ENCODE measurements around the gene RBMS3. TPM values are rescaled to one million over a fixed set of nuclear protein-coding genes. Genes with fewer than 3 reads are reported as not detected.

Gene RBMS3
- total RNA-seq, 5 donors from 2014 or later (not counting 1 experiment from before 2014, with no cell fraction given), result 0.62 to 2.9 (median 1.4) TPM

- no peaks in the 10 kb centered on the region for H3K9me3 Mint-ChIP-seq
- no peak for ATAC-seq (replicated peaks in 1 of 4)
- no peaks in the 10 kb centered on the region for H3K9me3 ChIP-seq
- no peaks in the 10 kb centered on the region for H3K36me3 Mint-ChIP-seq
- no peak overlapping the region for H3K4me3 ChIP-seq (ENCODE audit: control insufficient read depth in 1 of 2, extremely low read depth in 1 of 2, low read length in 1 of 2)
- DNase-seq, result no peak
- ChIA-PET POLR2A (interaction anchor here in 1 of 2 donors (0.6 kb wide), 1 partner anchor 51 kb away, joined by 4 read pairs; no protein-coding TSS in a partner anchor), CTCF (no interaction called here)
- no peaks in the 10 kb centered on the region for H3K27me3 Mint-ChIP-seq
- no peaks in the 10 kb centered on the region for H3K36me3 ChIP-seq (ENCODE audit: control insufficient read depth in 2 of 2, extremely low read depth in 1 of 2, insufficient read depth in 1 of 2, low read length in 1 of 2)
- no peaks in the 10 kb centered on the region for H3K27me3 ChIP-seq (replicated peaks in 1 of 2; ENCODE audit: control insufficient read depth in 2 of 2, extremely low read depth in 1 of 2, insufficient read depth in 2 of 2, low read length in 1 of 2)
- 54% methylated on average over 3 of the region's 10 CpGs for WGBS (ENCODE audit: insufficient coverage)
- H3K4me3 Mint-ChIP-seq, result no peak overlapping the region
- H3K4me1 Mint-ChIP-seq, result no peaks in the 10 kb centered on the region
- no peak overlapping the region for H3K27ac Mint-ChIP-seq
- H3K27ac ChIP-seq (ENCODE audit: low read length), result no peak overlapping the region
- H3K4me1 ChIP-seq (ENCODE audit: control insufficient read depth in 1 of 2, extremely low read depth in 1 of 2, insufficient read depth in 2 of 2, low read length in 2 of 2), result no peaks in the 10 kb centered on the region
Observed at GRCh38 chr3:29618395-29619282, 337.8 kb downstream of the RBMS3 start.

DNA sequence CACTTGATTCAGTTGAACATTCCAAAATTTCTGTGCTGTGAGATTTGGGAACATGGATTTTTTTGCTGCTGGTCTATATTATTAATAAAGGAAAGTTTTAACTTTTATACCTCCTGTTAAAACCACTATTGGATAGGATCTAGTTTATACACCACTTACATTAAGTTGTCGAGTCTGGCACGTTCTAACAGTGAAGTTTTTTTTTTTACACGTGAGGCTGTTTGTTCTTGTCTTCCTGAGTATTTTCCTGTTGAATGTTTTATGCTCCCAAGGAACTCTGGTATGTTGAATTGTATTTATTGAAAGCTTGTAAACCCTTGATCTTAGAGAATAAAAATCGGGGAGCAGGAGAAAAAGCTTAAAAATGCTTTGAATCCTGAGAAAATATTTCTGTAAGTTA is 338.8 kb downstream of the RBMS3 start:
- no peaks in the 10 kb centered on the region for H3K36me3 Mint-ChIP-seq
- POLR2A ChIA-PET, result interaction anchor here in 1 of 2 donors (0.6 kb wide), 1 partner anchor 50 kb away, joined by 4 read pairs; no protein-coding TSS in a partner anchor
- H3K4me3 ChIP-seq (ENCODE audit: control insufficient read depth in 1 of 2, extremely low read depth in 1 of 2, low read length in 1 of 2), result no peak overlapping the region

DNA sequence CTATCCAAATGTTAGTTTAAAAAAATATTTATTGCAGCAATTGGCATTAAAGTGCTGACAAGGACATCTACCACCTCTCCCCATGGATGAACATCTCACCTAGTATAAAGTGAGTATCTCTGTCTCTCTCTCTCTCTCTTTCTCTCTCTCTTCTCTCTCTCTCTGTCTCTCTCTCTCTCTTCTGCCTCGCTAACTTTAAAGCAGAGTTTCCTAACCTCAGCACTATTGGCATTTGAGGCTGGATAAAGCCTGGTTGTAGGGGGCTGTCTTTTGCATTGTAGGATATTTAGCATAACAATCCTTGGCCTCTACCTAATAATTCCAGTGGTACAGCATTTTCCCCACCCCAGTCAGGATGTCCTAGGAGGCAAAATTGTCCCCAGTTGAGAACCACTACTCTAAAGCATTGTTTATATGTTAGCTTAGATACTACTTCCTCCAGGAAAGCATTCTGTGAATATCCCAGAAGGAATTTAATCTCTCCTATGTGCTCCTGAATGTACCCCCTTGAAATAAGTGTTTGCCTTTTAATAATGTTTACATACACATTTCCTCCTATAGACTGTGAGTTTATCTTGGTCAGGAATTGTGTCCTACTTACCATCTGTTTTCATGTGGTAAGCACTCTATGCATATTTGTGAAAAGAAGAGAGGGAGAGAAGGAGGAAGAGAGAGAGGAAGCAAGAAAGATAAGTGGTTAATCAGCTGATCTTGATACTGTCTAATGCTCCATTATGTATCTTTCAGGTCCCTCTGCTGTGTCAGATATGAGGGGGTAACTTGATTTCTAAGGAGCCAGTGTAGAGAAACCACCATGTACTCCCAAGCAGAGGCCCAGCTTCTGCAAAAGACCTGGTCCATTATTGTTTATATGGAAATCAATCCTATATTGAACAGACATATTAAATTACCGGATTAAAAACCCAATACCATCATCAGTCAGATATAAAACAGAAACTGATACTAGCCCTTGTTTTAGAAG is 346.6 kb downstream of the RBMS3 start:
- Mint-ChIP-seq H3K9me3 (peaks cover 0 to 6% (median 0%) of the 10 kb centered on the region in 3 donors), H3K4me3 (no peak overlapping the region), H3K36me3 (no peaks in the 10 kb centered on the region), H3K4me1 (no peaks in the 10 kb centered on the region), H3K27ac (no peak overlapping the region), H3K27me3 (no peaks in the 10 kb centered on the region)
- ATAC-seq (replicated peaks in 1 of 4) (no peak), DNase-seq (no peak)
- Histone ChIP-seq H3K36me3 (ENCODE audit: control insufficient read depth in 2 of 2, extremely low read depth in 1 of 2, insufficient read depth in 1 of 2, low read length in 1 of 2) (no peaks in the 10 kb centered on the region), H3K27me3 (replicated peaks in 1 of 2; ENCODE audit: control insufficient read depth in 2 of 2, extremely low read depth in 1 of 2, insufficient read depth in 2 of 2, low read length in 1 of 2) (no peaks in the 10 kb centered on the region), H3K4me3 (ENCODE audit: control insufficient read depth in 1 of 2, extremely low read depth in 1 of 2, low read length in 1 of 2) (no peak overlapping the region), H3K27ac (ENCODE audit: low read length) (no peak overlapping the region), H3K9me3 (no peaks in the 10 kb centered on the region), H3K4me1 (ENCODE audit: control insufficient read depth in 1 of 2, extremely low read depth in 1 of 2, insufficient read depth in 2 of 2, low read length in 2 of 2) (no peaks in the 10 kb centered on the region)
- POLR2A ChIA-PET, result no interaction called here
- no CpG with 5 or more reads among the region's 2 CpGs for WGBS (ENCODE audit: insufficient coverage)
- CTCF ChIA-PET, result no interaction called here

More for the DNA sequence above, 338.8 kb downstream of the RBMS3 start:
- Mint-ChIP-seq H3K9me3 (no peaks in the 10 kb centered on the region), H3K27me3 (no peaks in the 10 kb centered on the region), H3K27ac (no peak overlapping the region), H3K4me1 (no peaks in the 10 kb centered on the region), H3K4me3 (no peak overlapping the region)
- Histone ChIP-seq H3K27me3 (replicated peaks in 1 of 2; ENCODE audit: control insufficient read depth in 2 of 2, extremely low read depth in 1 of 2, insufficient read depth in 2 of 2, low read length in 1 of 2) (no peaks in the 10 kb centered on the region), H3K9me3 (no peaks in the 10 kb centered on the region), H3K4me1 (ENCODE audit: control insufficient read depth in 1 of 2, extremely low read depth in 1 of 2, insufficient read depth in 2 of 2, low read length in 2 of 2) (no peaks in the 10 kb centered on the region), H3K36me3 (ENCODE audit: control insufficient read depth in 2 of 2, extremely low read depth in 1 of 2, insufficient read depth in 1 of 2, low read length in 1 of 2) (no peaks in the 10 kb centered on the region), H3K27ac (ENCODE audit: low read length) (no peak overlapping the region)
- DNase-seq, result no peak
- no peak for ATAC-seq (replicated peaks in 1 of 4)
- CTCF ChIA-PET, result no interaction called here
- 100% methylated on average over 1 of the region's 4 CpGs for WGBS (ENCODE audit: insufficient coverage)

GRCh38 chr3:29628795-29629194 is 347.9 kb downstream of the RBMS3 start:
- DNase-seq, result no peak
- Mint-ChIP-seq H3K4me3 (no peak overlapping the region), H3K27ac (no peak overlapping the region), H3K27me3 (no peaks in the 10 kb centered on the region), H3K36me3 (no peaks in the 10 kb centered on the region), H3K4me1 (no peaks in the 10 kb centered on the region), H3K9me3 (peaks cover 0 to 6% (median 0%) of the 10 kb centered on the region in 3 donors)
- POLR2A ChIA-PET, result no interaction called here
- ATAC-seq (replicated peaks in 1 of 4), result no peak
- Histone ChIP-seq H3K27me3 (replicated peaks in 1 of 2; ENCODE audit: control insufficient read depth in 2 of 2, extremely low read depth in 1 of 2, insufficient read depth in 2 of 2, low read length in 1 of 2) (no peaks in the 10 kb centered on the region), H3K27ac (ENCODE audit: low read length) (no peak overlapping the region), H3K4me3 (ENCODE audit: control insufficient read depth in 1 of 2, extremely low read depth in 1 of 2, low read length in 1 of 2) (no peak overlapping the region), H3K4me1 (ENCODE audit: control insufficient read depth in 1 of 2, extremely low read depth in 1 of 2, insufficient read depth in 2 of 2, low read length in 2 of 2) (no peaks in the 10 kb centered on the region), H3K9me3 (no peaks in the 10 kb centered on the region), H3K36me3 (ENCODE audit: control insufficient read depth in 2 of 2, extremely low read depth in 1 of 2, insufficient read depth in 1 of 2, low read length in 1 of 2) (no peaks in the 10 kb centered on the region)
- WGBS (ENCODE audit: insufficient coverage), result no CpG with 5 or more reads among the region's 2 CpGs
- CTCF ChIA-PET, result no interaction called here

DNA sequence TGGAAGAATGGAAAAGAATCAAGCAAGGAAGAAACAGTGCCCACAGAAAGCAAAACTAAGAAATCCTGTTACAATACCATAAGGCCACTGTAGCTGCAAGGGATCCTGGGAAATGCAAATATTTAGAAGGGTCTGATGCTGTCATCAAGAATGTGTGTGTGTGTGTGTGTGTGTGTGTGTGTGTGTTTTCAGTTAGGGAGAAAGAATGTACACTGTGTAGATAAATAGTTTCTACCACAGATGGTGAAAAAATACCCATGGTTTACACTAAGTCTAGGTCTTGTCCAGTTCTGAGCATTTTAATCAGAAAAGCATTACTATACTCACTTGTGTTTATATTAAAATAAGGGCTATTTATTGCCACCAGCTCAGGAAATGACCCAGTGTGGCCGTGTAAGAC is 355.0 kb downstream of the RBMS3 start:
- Histone ChIP-seq H3K9me3 (peaks cover 3% of the 10 kb centered on the region), H3K36me3 (ENCODE audit: control insufficient read depth in 2 of 2, extremely low read depth in 1 of 2, insufficient read depth in 1 of 2, low read length in 1 of 2) (no peaks in the 10 kb centered on the region), H3K27ac (ENCODE audit: low read length) (no peak overlapping the region), H3K27me3 (replicated peaks in 1 of 2; ENCODE audit: control insufficient read depth in 2 of 2, extremely low read depth in 1 of 2, insufficient read depth in 2 of 2, low read length in 1 of 2) (no peaks in the 10 kb centered on the region), H3K4me1 (ENCODE audit: control insufficient read depth in 1 of 2, extremely low read depth in 1 of 2, insufficient read depth in 2 of 2, low read length in 2 of 2) (no peaks in the 10 kb centered on the region), H3K4me3 (ENCODE audit: control insufficient read depth in 1 of 2, extremely low read depth in 1 of 2, low read length in 1 of 2) (no peak overlapping the region)
- H3K4me3 Mint-ChIP-seq, result no peak overlapping the region
- CTCF ChIA-PET, result no interaction called here
- POLR2A ChIA-PET, result no interaction called here
- H3K27ac Mint-ChIP-seq, result no peak overlapping the region
- DNase-seq (no peak), ATAC-seq (replicated peaks in 1 of 4) (no peak)
- no peaks in the 10 kb centered on the region for H3K27me3 Mint-ChIP-seq
- H3K36me3 Mint-ChIP-seq, result no peaks in the 10 kb centered on the region
- peaks cover 0 to 3% (median 0%) of the 10 kb centered on the region in 3 donors for H3K9me3 Mint-ChIP-seq
- no peaks in the 10 kb centered on the region for H3K4me1 Mint-ChIP-seq
- WGBS (ENCODE audit: insufficient coverage), result no CpG with 5 or more reads among the region's 1 CpG

DNA sequence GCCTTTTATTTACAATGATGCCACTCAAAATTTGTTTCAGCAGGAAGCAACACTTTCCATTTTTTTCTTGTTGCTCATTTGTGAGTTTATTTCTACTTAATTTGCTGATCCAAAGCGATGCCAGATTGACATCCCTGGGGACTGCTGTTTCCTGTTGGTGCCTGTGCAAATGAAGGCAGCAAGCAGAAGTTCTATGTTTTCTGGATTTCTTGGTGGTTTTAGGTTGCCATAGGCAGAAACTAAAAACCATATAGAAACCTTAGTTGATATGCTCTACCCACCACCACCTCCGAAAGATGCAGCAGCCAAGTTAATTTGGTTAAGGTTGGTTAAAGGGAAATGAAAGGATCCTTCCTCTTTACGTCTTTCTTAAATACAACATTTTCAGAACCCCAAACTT is 356.2 kb downstream of the RBMS3 start:
- POLR2A ChIA-PET, result no interaction called here

More for the DNA sequence above, 356.2 kb downstream of the RBMS3 start:
- Histone ChIP-seq H3K27ac (ENCODE audit: low read length) (no peak overlapping the region), H3K9me3 (peaks cover 3% of the 10 kb centered on the region), H3K4me3 (ENCODE audit: control insufficient read depth in 1 of 2, extremely low read depth in 1 of 2, low read length in 1 of 2) (no peak overlapping the region), H3K27me3 (replicated peaks in 1 of 2; ENCODE audit: control insufficient read depth in 2 of 2, extremely low read depth in 1 of 2, insufficient read depth in 2 of 2, low read length in 1 of 2) (no peaks in the 10 kb centered on the region), H3K36me3 (ENCODE audit: control insufficient read depth in 2 of 2, extremely low read depth in 1 of 2, insufficient read depth in 1 of 2, low read length in 1 of 2) (no peaks in the 10 kb centered on the region), H3K4me1 (ENCODE audit: control insufficient read depth in 1 of 2, extremely low read depth in 1 of 2, insufficient read depth in 2 of 2, low read length in 2 of 2) (no peaks in the 10 kb centered on the region)
- CTCF ChIA-PET, result no interaction called here
- H3K9me3 Mint-ChIP-seq, result peaks cover 0 to 3% (median 0%) of the 10 kb centered on the region in 3 donors
- no peak for ATAC-seq (replicated peaks in 1 of 4)
- no peaks in the 10 kb centered on the region for H3K36me3 Mint-ChIP-seq
- no peak overlapping the region for H3K4me3 Mint-ChIP-seq
- no peaks in the 10 kb centered on the region for H3K4me1 Mint-ChIP-seq
- no peaks in the 10 kb centered on the region for H3K27me3 Mint-ChIP-seq
- DNase-seq, result no peak
- H3K27ac Mint-ChIP-seq, result no peak overlapping the region
- 100% methylated on average over 1 of the region's 3 CpGs for WGBS (ENCODE audit: insufficient coverage)

Measured in T-cell (primary cell).